Esophagus squamous epithelium (tissue), 5 donors: Measurements from ENCODE around the gene MVB12B. TPM values are rescaled to one million over a fixed set of nuclear protein-coding genes. Genes with fewer than 3 reads are reported as not detected.
A peak's percentile ranks its signal among the peaks of the same experiment; 100 is the strongest.

Source experiments
- DNase-seq: peaks from one replicate; lab custom pipeline; 2025; lab: John Stamatoyannopoulos, UW
- H3K27ac ChIP-seq, 4 donors: fragments of 200-600 bp; sonication (generic); one replicate each; pipeline ENCODE4 v1.5.1; 2016 to 2019; ENCODE audit warnings: mild to moderate bottlenecking in 1 of 4
- H3K27me3 ChIP-seq, 4 donors: fragments of 200-600 bp; sonication (generic); 1 replicate in 3 of 4; 2 replicates in 1 of 4; pipeline versions ENCODE4 v1.5.1 to v1.6.0; 2017 to 2021; ENCODE audit warnings: antibody characterized with exemption in 1 of 4
- H3K36me3 ChIP-seq, 3 donors: fragments of 200-600 bp; sonication (generic); one replicate each; pipeline ENCODE4 v1.5.1; 2016 to 2019
- H3K4me1 ChIP-seq, 3 donors: fragments of 200-600 bp; sonication (generic); one replicate each; pipeline ENCODE4 v1.5.1; 2017 to 2019
- H3K4me3 ChIP-seq, 4 donors: fragments of 200-600 bp; sonication (generic); 1 replicate in 3 of 4; 2 replicates in 1 of 4; pipeline ENCODE4 v1.5.1; 2016 to 2019; ENCODE audit warnings: mild to moderate bottlenecking in 2 of 4, moderate library complexity in 1 of 4
- H3K9me3 ChIP-seq, 3 donors: fragments of 200-600 bp; sonication (generic); one replicate each; pipeline ENCODE4 v1.5.1; 2016 to 2019
- POLR2A ChIP-seq, 4 donors: fragments of 450-650 bp; IDR thresholded peaks; one replicate each; pipeline ENCODE4 v1.6.1; 2017; ENCODE audit warnings: antibody characterized with exemption in 4 of 4, mild to moderate bottlenecking in 4 of 4, moderate library complexity in 3 of 4
- WGBS, 2 donors: methylation state at CpG; one replicate each; pipeline ENCODE4 v1.1.5; 2018; 5-methylcytosine and 5-hydroxymethylcytosine counted together
- intact Hi-C: fragments of 100-400 bp; cut with DNase I; formaldehyde crosslinking; loops from one replicate; pipeline ENCODE4 v1.15.0; 2022
- total RNA-seq, 4 donors: library from RNA; depleted of rRNA; stranded (reverse); fragments of >200 nt; gene quantifications; one replicate each; pipeline ENCODE4 v1.1.0, GENCODE V29; 2016
- TF ChIP-seq, protein P1 (sequence below), 6 experiments: fragments of 450-650 bp in 4 of 6; fragments of 200-600 bp in 2 of 6; sonication (generic) in 2 of 6; IDR thresholded peaks; one replicate each; pipeline ENCODE4 v1.5.1; 2016 to 2019; ENCODE audit warnings: antibody characterized with exemption in 6 of 6, mild to moderate bottlenecking in 4 of 6, moderate library complexity in 4 of 6
- donor health status: DM: yes; HTN: yes; CAD: no.

The MVB12B gene
- total RNA-seq, 4 donors from 2014 or later = 3.2 to 13.2 (median 5.3) TPM

DNA sequence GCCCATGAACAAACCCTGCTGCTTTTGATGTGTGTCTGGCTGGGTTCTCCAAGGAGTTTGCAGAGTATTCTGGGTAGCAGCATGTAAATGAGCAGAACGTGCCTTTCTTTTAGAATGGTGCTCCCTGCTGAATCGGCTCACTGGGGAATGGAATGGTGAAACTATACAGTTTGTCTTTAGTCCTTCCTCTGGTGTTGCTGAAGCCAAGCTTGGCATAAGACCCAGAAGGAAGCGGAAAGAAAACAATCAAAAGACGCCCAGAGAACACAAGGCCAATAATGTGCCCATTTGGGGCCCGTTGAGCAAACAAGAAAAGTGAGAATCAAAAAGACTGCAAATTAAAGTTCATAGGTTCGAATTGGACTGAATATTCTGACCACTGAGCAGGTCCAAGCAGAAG is 60.1 kb downstream of the MVB12B start:
- no peak overlapping the region for H3K4me3 ChIP-seq
- 31 to 65% methylated on average over 6 of the region's 6 CpGs for WGBS, 2 donors
- peaks cover 0 to 53% (median 2%) of the 10 kb centered on the region in 3 donors for H3K4me1 ChIP-seq
- H3K27ac ChIP-seq = peak overlapping the region in 1 of 4 donors; percentile 14
- intact Hi-C loops = no loop called here
- H3K36me3 ChIP-seq = peaks cover 0 to 37% (median 0%) of the 10 kb centered on the region in 3 donors
- DNase-seq = no peak
- H3K9me3 ChIP-seq = no peaks in the 10 kb centered on the region
- no peaks in the 10 kb centered on the region for H3K27me3 ChIP-seq
- TF ChIP-seq POLR2A (IDR thresholded peaks at IDR 0.05) = no peak
- TF ChIP-seq, protein P1, sequence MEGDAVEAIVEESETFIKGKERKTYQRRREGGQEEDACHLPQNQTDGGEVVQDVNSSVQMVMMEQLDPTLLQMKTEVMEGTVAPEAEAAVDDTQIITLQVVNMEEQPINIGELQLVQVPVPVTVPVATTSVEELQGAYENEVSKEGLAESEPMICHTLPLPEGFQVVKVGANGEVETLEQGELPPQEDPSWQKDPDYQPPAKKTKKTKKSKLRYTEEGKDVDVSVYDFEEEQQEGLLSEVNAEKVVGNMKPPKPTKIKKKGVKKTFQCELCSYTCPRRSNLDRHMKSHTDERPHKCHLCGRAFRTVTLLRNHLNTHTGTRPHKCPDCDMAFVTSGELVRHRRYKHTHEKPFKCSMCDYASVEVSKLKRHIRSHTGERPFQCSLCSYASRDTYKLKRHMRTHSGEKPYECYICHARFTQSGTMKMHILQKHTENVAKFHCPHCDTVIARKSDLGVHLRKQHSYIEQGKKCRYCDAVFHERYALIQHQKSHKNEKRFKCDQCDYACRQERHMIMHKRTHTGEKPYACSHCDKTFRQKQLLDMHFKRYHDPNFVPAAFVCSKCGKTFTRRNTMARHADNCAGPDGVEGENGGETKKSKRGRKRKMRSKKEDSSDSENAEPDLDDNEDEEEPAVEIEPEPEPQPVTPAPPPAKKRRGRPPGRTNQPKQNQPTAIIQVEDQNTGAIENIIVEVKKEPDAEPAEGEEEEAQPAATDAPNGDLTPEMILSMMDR (IDR thresholded peaks at IDR 0.05) = no peak

DNA sequence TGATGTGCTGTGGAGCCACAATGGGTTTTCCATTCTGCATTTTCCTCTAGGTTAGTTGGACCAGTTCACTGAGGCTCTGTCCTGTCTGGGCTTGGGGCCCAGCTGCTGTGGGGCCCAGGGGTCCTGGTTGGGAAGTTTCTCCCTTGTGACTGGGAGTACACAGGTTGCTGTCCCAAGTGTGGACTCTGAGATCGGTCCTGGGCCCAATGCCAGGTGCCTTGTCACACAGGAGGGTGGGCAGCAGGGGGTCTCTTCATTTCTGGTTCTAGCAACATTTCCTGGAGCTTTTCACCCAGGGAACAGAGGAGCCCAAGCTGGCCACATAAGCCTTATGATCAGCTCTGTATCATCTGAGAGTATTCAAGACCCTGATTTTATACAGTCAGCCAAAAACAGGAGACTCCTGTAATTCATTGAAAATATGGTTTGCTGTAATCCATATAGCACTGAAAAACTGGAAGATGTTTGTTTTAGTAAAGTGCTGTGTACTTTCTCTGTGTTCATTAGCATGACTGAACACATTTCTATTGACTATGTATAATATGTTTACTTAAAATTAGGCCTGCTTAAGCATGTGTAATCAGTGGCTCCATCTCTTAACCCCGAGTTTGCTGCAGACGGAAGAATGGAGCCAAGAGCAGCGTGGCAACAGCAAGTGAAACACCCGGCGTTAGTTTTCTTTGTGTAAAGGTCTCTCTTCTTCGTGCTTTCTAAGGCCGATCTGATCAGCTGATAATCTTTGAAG is 62.5 kb downstream of the MVB12B start:
- no peak for DNase-seq
- no peaks in the 10 kb centered on the region for H3K9me3 ChIP-seq
- TF ChIP-seq, protein P1 (IDR thresholded peaks at IDR 0.05) = no peak
- no peak for TF ChIP-seq POLR2A (IDR thresholded peaks at IDR 0.05)
- peaks cover 0 to 32% (median 0%) of the 10 kb centered on the region in 3 donors for H3K36me3 ChIP-seq
- no peak overlapping the region for H3K4me3 ChIP-seq
- WGBS, 2 donors = 53 to 62% methylated on average over 7 to 8 of the region's 8 CpGs
- no peaks in the 10 kb centered on the region for H3K27me3 ChIP-seq
- peak overlapping the region in 1 of 4 donors; percentile 54 for H3K27ac ChIP-seq
- peaks cover 17 to 77% (median 20%) of the 10 kb centered on the region in 3 donors for H3K4me1 ChIP-seq
- intact Hi-C loops = no loop called here

DNA sequence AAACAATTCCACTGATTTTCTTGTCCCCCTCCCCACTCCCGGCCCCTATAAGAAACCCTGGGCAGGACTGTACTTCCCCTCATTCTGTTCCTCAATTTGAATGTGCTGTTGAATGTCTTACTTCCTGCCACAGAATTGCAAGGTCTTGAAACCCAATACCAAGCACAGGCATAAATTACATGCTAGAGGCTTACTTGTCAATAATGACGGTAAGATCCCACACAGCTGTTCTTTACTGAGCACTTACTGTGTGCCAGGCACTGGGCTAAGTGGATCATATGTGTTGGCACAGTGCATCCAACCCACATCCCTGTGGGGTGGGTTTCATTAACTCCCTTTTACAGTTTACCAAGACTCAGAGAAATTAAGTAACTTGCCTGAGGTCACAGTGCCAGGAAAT is 63.4 kb downstream of the MVB12B start:
- H3K27ac ChIP-seq = peak overlapping the region in 2 of 4 donors; percentile 7 to 54
- no peak overlapping the region for H3K4me3 ChIP-seq
- H3K36me3 ChIP-seq = peaks cover 0 to 34% (median 0%) of the 10 kb centered on the region in 3 donors
- WGBS, 2 donors = 76 to 81% methylated on average over 2 of the region's 2 CpGs
- TF ChIP-seq, protein P1 (IDR thresholded peaks at IDR 0.05) = no peak
- no peak for TF ChIP-seq POLR2A (IDR thresholded peaks at IDR 0.05)
- no peak for DNase-seq
- H3K4me1 ChIP-seq = peaks cover 19 to 85% (median 20%) of the 10 kb centered on the region in 3 donors
- intact Hi-C loops = loop anchor here (10.0 kb wide), 1 partner anchor 105 kb away; no protein-coding TSS in a partner anchor
- H3K27me3 ChIP-seq = no peaks in the 10 kb centered on the region
- H3K9me3 ChIP-seq = no peaks in the 10 kb centered on the region

DNA sequence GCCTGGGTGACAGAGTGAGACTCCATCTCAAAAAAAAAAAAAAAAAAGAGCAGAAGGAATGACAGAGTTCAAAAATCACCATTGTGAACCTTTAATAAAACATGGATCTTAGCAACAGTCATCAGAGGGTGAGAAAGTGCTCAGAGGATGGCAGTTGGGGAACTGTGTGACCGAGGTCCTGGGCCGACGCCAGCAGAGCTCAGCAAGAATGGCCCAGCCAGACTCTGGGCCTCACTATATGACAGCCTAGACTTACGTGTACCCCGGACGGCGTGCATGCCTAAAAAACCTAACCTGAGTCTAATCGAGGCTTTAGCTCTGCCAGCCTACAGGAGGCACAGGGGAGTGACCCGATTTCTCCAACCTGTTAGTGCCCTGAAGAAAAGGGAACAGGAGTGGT is 64.3 kb downstream of the MVB12B start:
- Histone ChIP-seq H3K4me3 (no peak overlapping the region), H3K27ac (peak overlapping the region in 1 of 4 donors; percentile 70), H3K27me3 (no peaks in the 10 kb centered on the region), H3K36me3 (peaks cover 0 to 29% (median 0%) of the 10 kb centered on the region in 3 donors), H3K4me1 (peaks cover 21 to 92% (median 29%) of the 10 kb centered on the region in 3 donors), H3K9me3 (no peaks in the 10 kb centered on the region)
- WGBS, 2 donors = 74% methylated on average over 8 to 9 of the region's 9 CpGs
- TF ChIP-seq POLR2A (IDR thresholded peaks at IDR 0.05) = no peak
- TF ChIP-seq, protein P1 (IDR thresholded peaks at IDR 0.05) = no peak
- no peak for DNase-seq
- intact Hi-C loops = loop anchor here (10.0 kb wide), 1 partner anchor 104 kb away; no protein-coding TSS in a partner anchor
